K562 (cell line): ENCODE data around the gene FGF1.

Source experiments
- CBX2 ChIP-seq: fragments of 200-600 bp; sonication (generic); IDR thresholded peaks from one replicate; pipeline ENCODE4 v1.6.1; 2012; ENCODE audit warnings: mild to moderate bottlenecking, low read length, inconsistent platforms; ENCODE audit not compliant: insufficient read depth, poor library complexity, severe bottlenecking
- CTCF ChIP-seq, 3 experiments: IDR thresholded peaks in 2 of 3; conservative IDR thresholded peaks in 1 of 3; 2 replicates each; pipeline ENCODE4 v1.5.1; 2011 to 2012; ENCODE audit warnings: low read length in 3 of 3, mild to moderate bottlenecking in 3 of 3, control low read depth in 2 of 3, improper control_type of control experiment in 1 of 3, inconsistent platforms in 1 of 3, low read depth in 1 of 3, mixed read lengths in 1 of 3, moderate library complexity in 1 of 3; ENCODE audit not compliant: insufficient read depth in 2 of 3
- ETS1 ChIP-seq: conservative IDR thresholded peaks from 2 replicates; pipeline ENCODE4 v1.6.1; 2011; ENCODE audit warnings: low read depth, mild to moderate bottlenecking, low read length; ENCODE audit not compliant: control insufficient read depth
- EZH2 ChIP-seq: IDR thresholded peaks from 2 replicates; pipeline ENCODE4 v1.6.1; 2012; ENCODE audit warnings: low read depth, mild to moderate bottlenecking, inconsistent platforms, low read length, borderline replicate concordance
- GTF3C2 ChIP-seq: IDR thresholded peaks from 3 replicates; pipeline ENCODE4 v1.6.1; 2011; ENCODE audit warnings: borderline replicate concordance, mild to moderate bottlenecking, moderate library complexity; ENCODE audit not compliant: insufficient read length; ENCODE audit errors: extremely low read depth
- MEF2A ChIP-seq: IDR thresholded peaks from 2 replicates; pipeline ENCODE4 v1.6.1; 2011; ENCODE audit warnings: low read depth, mild to moderate bottlenecking, low read length, moderate library complexity; ENCODE audit not compliant: control insufficient read depth
- MYC ChIP-seq, 2 experiments: fragments of 250-450 bp in 1 of 2; sonication (Bioruptor Pico) in 1 of 2; IDR thresholded peaks; 2 replicates each; pipeline versions ENCODE4 v1.5.1 to v1.6.1; 2012 to 2021; ENCODE audit warnings: low read depth in 2 of 2, borderline replicate concordance in 1 of 2, improper control_type of control experiment in 1 of 2, low read length in 1 of 2, mild to moderate bottlenecking in 1 of 2, moderate library complexity in 1 of 2
- POLR2A ChIP-seq: fragments of 450-650 bp; conservative IDR thresholded peaks from 2 replicates; pipeline ENCODE4 v1.6.1; 2016
- SMAD3 ChIP-seq: fragments of 450-650 bp; formaldehyde crosslinking; conservative IDR thresholded peaks from 2 replicates; pipeline ENCODE4 v1.4.0; 2020; ENCODE audit warnings: mild to moderate bottlenecking
- TAF15 ChIP-seq: fragments of 200-400 bp; formaldehyde crosslinking; IDR thresholded peaks from 2 replicates; pipeline ENCODE4 v1.6.1; 2017; ENCODE audit warnings: mild to moderate bottlenecking, low read depth, low read length, moderate library complexity
- ZBTB33 ChIP-seq: sonication (generic); formaldehyde crosslinking; IDR thresholded peaks from 2 replicates; pipeline ENCODE4 v1.8.1; 2023; ENCODE audit warnings: mild to moderate bottlenecking, missing genetic modification reagents
- ZNF695 ChIP-seq: fragments of 450-650 bp; formaldehyde crosslinking; IDR thresholded peaks from 2 replicates; pipeline ENCODE4 v1.4.0; 2020; ENCODE audit warnings: mild to moderate bottlenecking, moderate library complexity

- no peak for TF ChIP-seq CBX2
- TF ChIP-seq CTCF (IDR thresholded peaks at IDR 0.05 in 2 of 3, conservative IDR thresholded peaks at IDR 0.05 in 1 of 3; ENCODE audit: insufficient read depth in 2 of 3, low read depth in 1 of 3, low read length in 3 of 3) = no peak
- no peak for TF ChIP-seq ZBTB33 (CRISPR knock-in tag)
- no peak for TF ChIP-seq POLR2A
- no peak for TF ChIP-seq GTF3C2
- no peak for TF ChIP-seq EZH2
- TF ChIP-seq ZNF695 (CRISPR knock-in tag) = no peak
- TF ChIP-seq SMAD3 (CRISPR knock-in tag) = no peak
- no peak for TF ChIP-seq MEF2A
- no peak for TF ChIP-seq ETS1
- no peak for TF ChIP-seq TAF15
- TF ChIP-seq MYC (IDR thresholded peaks at IDR 0.05; ENCODE audit: low read depth, low read length) = no peak
- TF ChIP-seq MYC (CRISPR knock-in tag; IDR thresholded peaks at IDR 0.05; ENCODE audit: borderline replicate concordance, low read depth) = no peak
Measured at GRCh38 chr5:142700566-142700965, 14.7 kb upstream of the FGF1 start.
